Head of caudate nucleus (tissue), 42 donors: Measurements from ENCODE around the gene FAM170B.

Source experiments
- DNase-seq, 42 donors: peaks; one replicate each; pipeline versions ENCODE4 v3.0.0 to v3.0.0-alpha.2; 2020 to 2021; ENCODE audit warnings: mixed read lengths in 7 of 42
- intact Hi-C: fragments of 100-400 bp; cut with DNase I; formaldehyde crosslinking; loops from one replicate; pipeline ENCODE4 v1.15.0; 2022

FAM170B gene

GRCh38 chr10:49171326-49172060, 37.7 kb upstream of the FAM170B start:
- no peak for DNase-seq
- intact Hi-C loops: no loop called here

GRCh38 chr10:49170632-49171325, 37.0 kb upstream of the FAM170B start:
- DNase-seq: peak in 1 of 42 donors; percentile 18
- intact Hi-C loops: no loop called here

- peak in 1 of 42 donors; percentile 13 for DNase-seq
- intact Hi-C loops: no loop called here
These were observed 36.0 kb upstream of the FAM170B start for GRCh38 chr10:49169776-49170175.

GRCh38 chr10:49168831-49169500, 35.1 kb upstream of the FAM170B start:
- intact Hi-C loops: no loop called here
- peak in 2 of 42 donors; percentile 30 to 34 for DNase-seq

GRCh38 chr10:49168171-49168540, 34.3 kb upstream of the FAM170B start:
- intact Hi-C loops: no loop called here
- DNase-seq: peak in 1 of 42 donors; percentile 34

- intact Hi-C loops: no loop called here
- DNase-seq: peak in 2 of 42 donors; percentile 24 to 35
These were observed 33.8 kb upstream of the FAM170B start for GRCh38 chr10:49167425-49168170.

- intact Hi-C loops: no loop called here
- DNase-seq: peak in 1 of 42 donors; percentile 29
These were observed 32.9 kb upstream of the FAM170B start for GRCh38 chr10:49166484-49167400.

GRCh38 chr10:49165821-49166483, 32.1 kb upstream of the FAM170B start:
- DNase-seq: peak in 1 of 42 donors; percentile 38
- intact Hi-C loops: no loop called here

GRCh38 chr10:49165259-49165658, 31.4 kb upstream of the FAM170B start:
- intact Hi-C loops: no loop called here
- DNase-seq: peak in 1 of 42 donors; percentile 24

- peak in 28 of 42 donors; percentile 12 to 70 (median 44) for DNase-seq
- intact Hi-C loops: no loop called here
These were observed 30.9 kb upstream of the FAM170B start for GRCh38 chr10:49164559-49165188.

GRCh38 chr10:49163741-49164140, 29.9 kb upstream of the FAM170B start:
- DNase-seq: no peak
- intact Hi-C loops: no loop called here

GRCh38 chr10:49162761-49163310, 29.0 kb upstream of the FAM170B start:
- intact Hi-C loops: no loop called here

GRCh38 chr10:49162063-49162462, 28.2 kb upstream of the FAM170B start:
- DNase-seq: no peak
- intact Hi-C loops: no loop called here

More at GRCh38 chr10:49162761-49163310, 29.0 kb upstream of the FAM170B start:
- peak in 1 of 42 donors; percentile 39 for DNase-seq

- DNase-seq: peak in 12 of 42 donors; percentile 8 to 65 (median 41)
- intact Hi-C loops: no loop called here
These were observed 27.7 kb upstream of the FAM170B start for GRCh38 chr10:49161411-49161997.

- intact Hi-C loops: no loop called here
- peak in 1 of 42 donors; percentile 34 for DNase-seq
These were observed 27.0 kb upstream of the FAM170B start for GRCh38 chr10:49160814-49161213.

- DNase-seq: no peak
- intact Hi-C loops: no loop called here
These were observed 26.3 kb upstream of the FAM170B start for GRCh38 chr10:49160110-49160509.

- intact Hi-C loops: no loop called here
- no peak for DNase-seq
These were observed 25.1 kb upstream of the FAM170B start for GRCh38 chr10:49158915-49159314.
